GM19035 (cell line): Measurements from ENCODE around the gene CALML6.
"Not testable (repeated sequence)": the region's sequence is repeated elsewhere in the genome, so short reads cannot be mapped to it uniquely, and the experiment has no call there.

Source experiments
- ATAC-seq: cut with Tn5 transposase; IDR thresholded peaks from one replicate; pipeline ENCODE4 v1.9.1; 2021; ENCODE audit not compliant: unreplicated experiment

Gene CALML6

DNA sequence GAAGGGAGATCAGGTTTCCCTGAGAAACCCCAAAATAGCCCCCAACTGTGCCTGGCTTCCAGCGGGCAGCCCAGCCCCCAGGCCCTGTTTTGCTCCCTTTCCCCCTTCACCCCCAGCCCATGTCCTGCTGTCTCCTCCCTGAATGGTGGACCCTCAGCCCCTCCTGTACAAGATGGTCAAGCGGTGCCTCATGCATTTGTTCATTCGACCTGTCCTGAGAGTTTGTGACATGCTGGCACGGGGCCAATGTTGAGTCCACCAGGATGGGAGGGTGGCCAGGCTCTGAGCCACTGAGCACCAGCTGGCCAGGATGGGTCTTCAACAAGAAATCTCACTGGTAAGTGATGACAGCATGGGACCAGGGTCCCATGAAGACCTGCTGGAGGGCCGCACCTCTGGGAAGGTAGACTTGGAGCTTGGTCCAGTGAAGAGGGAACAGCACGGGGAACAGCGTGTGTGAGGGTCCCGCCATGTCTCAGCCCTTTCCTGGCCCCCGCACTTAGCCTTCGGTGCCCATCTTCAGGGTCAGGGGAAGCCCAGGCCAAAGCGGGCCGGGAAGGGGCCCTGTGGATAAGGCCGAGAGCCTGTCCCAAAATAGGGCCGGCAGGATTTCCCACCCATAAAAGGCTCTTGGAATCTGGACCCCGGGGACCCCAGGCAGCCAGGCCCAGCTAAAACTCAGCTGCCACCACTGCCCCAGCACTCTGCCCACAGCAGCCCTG lies at the start of gene CALML6:
Gene CALML6, plus strand, starts transcription at position 290 of the 722 bp plus-strand sequence. Its CDS starts 21 bp downstream, at position 311.
- no peak for ATAC-seq

DNA sequence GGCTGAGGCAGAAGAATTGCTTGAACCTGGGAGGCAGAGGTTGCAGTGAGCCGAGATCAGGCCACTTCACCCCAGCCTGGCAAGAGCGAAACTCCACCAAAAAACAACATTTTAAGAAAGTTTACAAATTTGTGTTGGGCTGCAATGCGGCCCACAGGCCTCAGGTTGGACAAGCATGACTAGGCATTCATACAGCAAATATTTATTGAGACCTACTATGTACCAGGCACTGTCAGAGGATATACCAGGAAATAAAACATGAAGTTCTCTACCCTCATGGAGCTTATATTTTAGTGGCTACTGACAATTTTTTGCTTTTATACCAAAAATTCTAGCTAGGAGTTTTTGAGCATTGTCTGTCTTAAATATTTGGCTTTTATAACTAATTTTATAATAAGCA lies 47.9 kb upstream of the CALML6 start:
- ATAC-seq = no peak

DNA sequence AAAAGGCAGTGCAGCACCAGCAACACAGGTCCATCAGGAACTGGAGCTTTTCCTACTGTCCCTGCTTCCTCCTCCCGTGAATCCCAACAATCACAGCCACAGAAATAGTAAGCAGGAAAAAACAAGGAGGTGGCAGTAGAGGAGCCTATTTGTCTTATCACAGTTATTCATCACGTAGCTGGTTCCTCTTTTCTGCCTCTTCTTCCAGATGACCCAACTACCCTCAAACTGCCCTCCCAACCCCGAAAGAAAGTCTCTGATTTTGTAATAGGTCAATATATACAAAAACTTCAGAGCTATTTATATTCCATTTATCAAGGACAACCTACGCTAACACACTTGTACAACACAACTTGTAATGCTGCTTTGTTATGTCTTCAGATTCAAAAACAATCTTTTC lies 45.6 kb upstream of the CALML6 start:
- no peak for ATAC-seq

DNA sequence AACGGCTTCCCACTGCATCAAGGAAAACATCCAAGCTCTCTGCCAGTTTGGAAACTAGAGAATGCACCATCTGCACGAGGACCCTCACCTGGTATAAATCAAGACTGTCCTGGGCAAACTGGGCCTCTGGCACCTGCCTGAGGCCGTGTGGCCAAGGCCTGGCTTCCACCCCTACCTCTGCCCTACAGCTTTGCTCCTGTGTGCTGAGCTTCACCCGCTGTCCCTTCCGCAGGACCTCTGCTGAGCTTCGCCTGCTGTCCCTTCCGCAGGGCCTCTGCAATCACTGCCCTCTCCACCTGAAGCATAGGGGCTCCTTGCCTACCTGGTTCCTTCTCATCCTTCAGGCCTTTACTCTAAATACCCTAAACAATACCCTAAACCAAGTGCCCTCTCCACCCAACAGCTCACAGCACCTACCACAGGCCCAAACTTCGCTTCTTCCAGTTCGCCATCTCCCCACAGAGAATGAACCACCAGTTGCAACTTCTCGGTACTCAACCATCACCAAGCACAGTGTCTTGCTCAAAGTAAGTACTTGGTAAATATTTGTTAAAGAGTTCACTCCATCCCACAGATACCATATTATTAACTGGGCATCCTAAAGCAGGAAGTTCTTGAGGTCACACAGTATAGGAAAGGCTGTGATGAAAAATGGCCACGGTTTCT lies 42.6 kb upstream of the CALML6 start:
- ATAC-seq = no peak

GRCh38 chr1:1873186-1873585 lies 41.9 kb upstream of the CALML6 start:
- no peak for ATAC-seq

GRCh38 chr1:1874901-1875300 lies 40.2 kb upstream of the CALML6 start:
- no peak for ATAC-seq

DNA sequence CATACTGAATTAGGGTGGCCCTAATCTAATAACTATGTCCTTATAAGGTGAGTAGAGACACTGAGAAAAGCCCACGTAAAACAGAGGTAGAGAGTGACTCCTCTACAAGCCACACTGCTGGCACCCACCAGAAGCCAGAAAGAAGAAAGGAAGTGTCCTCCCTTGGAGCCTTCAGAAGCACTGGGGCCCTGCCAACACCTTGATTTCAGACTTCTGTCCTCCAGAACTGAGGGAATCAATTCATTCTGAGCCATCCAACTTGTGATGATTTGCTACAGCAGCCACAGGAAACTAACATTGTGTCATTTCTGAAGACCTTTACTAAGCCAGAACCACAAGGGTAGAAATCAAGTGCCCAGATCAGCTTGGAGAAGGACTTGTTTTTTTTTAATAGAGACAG lies 39.1 kb upstream of the CALML6 start:
- no peak for ATAC-seq

GRCh38 chr1:1876335-1876930 lies 38.6 kb upstream of the CALML6 start:
- no peak for ATAC-seq

DNA sequence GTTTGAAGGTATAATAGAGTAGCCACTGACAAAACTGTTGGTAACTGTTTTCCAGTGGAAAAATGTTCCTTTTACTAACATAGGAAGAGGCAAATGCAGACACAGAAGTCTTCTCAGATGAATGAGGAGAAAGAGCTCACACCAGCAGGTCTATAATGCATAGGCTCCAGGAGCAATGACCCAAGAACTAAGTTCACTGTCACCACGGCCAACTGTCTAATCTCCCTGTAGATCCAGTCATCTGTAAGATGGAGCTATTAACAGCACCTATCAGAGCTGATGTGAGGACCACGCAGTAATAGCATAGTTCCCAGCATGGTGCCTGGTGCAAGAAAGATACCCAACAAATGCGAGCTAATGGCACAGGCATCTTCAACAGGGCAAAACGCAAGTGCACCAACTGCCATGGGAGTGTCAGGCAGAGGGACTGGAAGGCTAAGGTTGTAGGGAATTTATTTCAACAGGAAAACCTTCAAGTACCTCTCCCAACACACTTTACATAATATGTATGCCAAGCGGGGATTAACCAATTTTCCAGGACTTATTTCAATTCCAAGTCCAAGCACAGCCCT lies 37.1 kb upstream of the CALML6 start:
- ATAC-seq = no peak

DNA sequence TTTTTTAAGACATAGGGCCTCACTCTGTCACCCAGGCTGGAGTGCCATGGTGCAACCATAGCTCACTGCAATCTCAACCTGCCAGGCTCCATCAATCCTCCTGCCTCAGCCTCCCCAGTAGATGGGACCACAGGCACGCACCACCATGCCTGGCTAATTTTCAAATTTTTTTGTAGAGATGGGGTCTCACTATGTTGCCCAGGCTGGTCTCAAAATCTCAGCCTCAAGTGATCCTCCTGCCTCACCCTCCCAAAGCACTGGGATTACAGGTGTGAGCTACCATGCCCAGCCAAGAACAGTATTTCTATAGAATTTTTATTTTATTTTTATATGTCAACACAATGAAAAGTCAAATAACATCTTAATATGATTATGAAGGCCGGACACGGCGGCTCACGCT lies 35.1 kb upstream of the CALML6 start:
- no peak for ATAC-seq

GRCh38 chr1:1880617-1881312 lies 34.3 kb upstream of the CALML6 start:
- no peak for ATAC-seq

- no peak for ATAC-seq
These were observed 33.3 kb upstream of the CALML6 start for GRCh38 chr1:1881727-1882126.

DNA sequence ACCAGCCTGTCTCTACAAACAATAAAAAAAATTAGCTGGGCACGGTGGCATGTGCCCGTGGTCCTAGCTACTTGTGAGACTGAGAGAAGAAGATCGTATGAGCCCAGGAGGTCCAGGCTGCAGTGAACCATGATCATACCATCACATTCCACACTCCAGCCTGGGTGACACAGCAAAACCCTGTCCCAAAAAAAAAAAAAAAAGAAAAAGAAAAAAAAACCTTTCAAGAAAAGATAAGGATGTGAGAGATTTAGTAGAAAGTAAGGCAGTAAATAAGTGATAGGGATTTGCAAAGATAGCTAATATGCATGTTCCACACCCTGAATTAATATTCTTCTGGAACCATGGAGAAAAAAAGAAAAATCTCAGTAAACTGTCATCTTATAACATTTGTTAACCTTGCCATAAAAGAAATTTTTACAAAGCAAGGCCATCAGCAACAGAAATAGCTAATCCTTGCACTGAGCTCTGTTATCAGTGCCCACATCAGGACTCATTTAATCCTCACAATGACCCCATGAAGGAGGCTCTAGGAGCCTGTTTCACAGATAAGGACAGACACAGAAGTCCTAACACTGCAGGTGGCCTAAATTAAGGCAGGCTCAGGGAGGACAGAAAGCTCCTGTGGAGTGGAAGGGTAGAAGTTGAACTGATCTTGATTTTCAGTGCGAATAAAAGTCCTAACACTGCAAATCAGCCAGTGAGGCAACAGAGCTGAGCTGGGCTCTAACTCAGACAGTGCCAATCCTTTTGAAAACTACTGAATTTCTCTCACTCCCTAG lies 31.8 kb upstream of the CALML6 start:
- ATAC-seq = no peak

DNA sequence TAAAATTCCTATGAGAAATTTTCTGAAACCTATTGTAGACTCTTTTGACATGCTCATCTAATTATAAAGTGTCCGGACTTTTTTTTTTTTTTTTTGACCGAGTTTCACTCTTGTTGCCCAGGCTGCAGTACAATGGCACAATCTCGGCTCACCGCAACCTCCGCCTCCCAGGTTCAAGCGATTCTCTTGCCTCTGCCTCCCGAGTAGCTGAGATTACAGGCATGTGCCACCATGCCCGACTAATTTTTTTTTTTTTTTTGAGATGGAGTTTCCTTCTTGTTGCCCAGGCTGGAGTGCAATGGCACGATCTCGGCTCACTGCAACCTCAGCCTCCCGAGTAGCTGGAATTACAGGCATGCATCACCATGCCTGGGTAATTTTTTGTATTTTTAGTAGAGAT lies 31.2 kb upstream of the CALML6 start:
- ATAC-seq = not testable (repeated sequence)

- no peak for ATAC-seq
These were observed 25.8 kb upstream of the CALML6 start for GRCh38 chr1:1889090-1889750.

DNA sequence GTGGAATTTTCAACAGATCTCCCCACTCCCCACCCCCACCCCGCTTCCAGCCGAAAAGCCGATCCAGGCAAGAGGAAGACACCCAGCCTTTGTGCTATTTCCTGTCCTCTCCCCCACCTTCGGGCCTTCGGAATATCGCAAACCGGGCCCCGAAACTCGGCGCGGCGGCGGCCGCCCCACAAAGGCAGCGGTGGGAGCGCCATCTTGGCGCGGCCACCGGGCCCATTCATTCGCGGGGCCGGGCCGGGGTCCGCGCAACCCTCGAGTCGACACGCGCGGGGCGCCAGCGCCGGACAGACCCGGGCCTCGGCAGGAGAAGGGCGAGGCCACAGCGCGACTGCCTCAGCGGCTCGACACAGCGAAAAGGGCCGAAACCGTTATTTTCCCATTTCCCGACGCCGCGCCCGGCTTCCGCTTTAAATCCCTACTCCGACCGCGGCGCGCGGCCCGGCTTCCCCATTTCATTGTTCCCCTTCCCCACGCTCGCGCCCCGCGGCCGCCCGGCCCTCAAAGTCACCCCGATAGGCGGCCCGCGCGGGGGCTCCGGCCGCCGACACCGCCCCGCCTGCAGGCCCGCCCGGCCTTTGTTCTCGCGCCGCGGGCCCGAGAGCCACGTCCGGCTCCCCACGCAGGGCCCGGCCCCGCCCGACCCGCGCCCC lies 25.1 kb upstream of the CALML6 start:
- peak; percentile 45 for ATAC-seq

GRCh38 chr1:1890506-1891348 lies 24.3 kb upstream of the CALML6 start, which contains the start of gene GNB1:
Gene GNB1, minus strand, starts transcription at chr1:1891087. Its CDS starts 65,634 bp downstream, at chr1:1825453.
- peak; percentile 73 for ATAC-seq

- peak; percentile 18 for ATAC-seq
These were observed 23.5 kb upstream of the CALML6 start for GRCh38 chr1:1891349-1892078.
